Left kidney (tissue), 2 donors: ENCODE data around the gene PTK7. TPM values are rescaled to one million over a fixed set of nuclear protein-coding genes. Genes with fewer than 3 reads are reported as not detected.

Experiments
- DNase-seq: peaks from one replicate; pipeline ENCODE4 v3.0.0-alpha.2; 2013
- polyA plus RNA-seq: library from polyadenylated mRNA; unstranded; fragments of 120-200 nt; gene quantifications from one replicate; pipeline ENCODE4 v1.2.1, GENCODE V29; 2013; ENCODE audit not compliant: insufficient read length

The PTK7 gene
- polyA plus RNA-seq, 1 donor, result 213 TPM

DNA sequence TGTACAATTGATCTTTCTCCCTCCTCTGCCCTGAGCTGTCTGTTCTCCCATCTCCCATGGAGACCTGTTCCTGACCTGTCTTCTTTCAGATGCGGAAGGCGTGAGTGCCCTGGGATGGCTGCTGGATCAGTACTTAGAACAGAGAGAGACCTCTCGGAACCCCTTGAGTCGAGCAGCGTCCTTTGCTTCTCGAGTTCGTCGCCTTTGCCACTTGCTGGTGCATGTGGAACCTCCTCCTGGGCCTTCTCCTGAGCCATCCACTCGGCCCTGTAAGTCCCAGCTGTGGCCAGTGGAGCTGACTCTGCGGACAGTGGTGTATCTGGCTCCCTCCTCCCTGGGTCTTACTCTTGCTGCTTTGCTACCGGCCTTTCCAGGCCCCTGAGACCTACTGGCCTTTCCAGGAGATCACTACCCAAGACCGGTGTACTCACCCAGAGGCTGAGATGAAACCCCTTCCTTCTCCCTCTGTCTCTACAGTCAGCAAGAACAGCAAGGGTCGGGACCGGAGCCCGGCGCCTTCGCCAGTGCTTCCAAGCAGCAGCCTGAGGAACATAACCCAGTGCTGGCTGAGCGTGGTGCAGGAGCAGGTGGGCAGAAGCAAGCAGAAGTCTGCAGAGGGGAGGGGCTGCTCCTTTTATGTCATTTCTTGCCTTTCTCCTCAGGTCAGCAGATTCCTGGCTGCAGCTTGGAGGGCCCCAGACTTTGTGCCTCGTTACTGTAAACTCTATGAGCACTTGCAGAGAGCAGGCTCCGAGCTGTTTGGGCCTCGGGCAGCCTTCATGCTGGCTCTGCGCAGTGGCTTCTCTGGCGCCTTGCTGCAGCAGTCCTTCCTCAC is 128.4 kb downstream of the PTK7 start:
- no peak for DNase-seq

DNA sequence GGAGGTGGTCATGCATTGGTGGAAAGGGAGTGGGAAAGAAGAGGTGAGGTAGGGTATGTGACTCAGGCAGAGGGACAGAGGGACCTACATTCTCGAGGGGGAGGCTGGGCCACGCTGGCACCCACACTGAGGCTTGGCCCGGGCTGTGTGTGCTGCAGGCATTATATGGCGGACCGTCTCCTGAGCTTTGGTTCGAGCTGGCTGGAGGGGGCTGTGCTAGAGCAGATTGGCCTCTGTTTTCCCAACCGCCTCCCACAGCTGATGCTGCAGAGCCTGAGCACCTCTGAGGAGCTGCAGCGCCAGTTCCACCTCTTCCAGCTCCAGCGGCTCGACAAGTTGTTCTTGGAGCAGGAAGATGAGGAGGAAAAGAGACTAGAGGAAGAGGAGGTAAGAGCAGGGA is 129.7 kb downstream of the PTK7 start:
- DNase-seq, result no peak

DNA sequence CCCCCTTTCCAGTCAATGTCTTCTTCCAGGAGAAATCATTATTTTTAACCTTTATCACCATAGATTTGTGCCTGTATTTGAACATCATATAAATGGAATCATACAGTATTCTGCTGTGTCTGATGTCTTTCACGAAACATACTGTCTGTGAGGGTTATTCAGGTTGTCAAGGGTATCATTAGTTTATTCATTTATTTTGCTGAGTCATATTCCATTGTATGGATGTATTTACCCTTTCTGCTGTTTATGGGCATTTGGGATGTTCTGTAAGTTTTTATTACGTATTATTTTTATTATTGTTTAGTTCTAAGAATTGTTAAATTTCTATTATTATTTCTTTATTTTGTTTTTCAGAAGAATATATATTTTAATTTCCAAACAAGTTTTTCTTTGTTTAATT is 131.2 kb downstream of the PTK7 start:
- no peak for DNase-seq

Other genes with a start within 250 kb of the PTK7 start
- 138 TPM for gene RPL7L1, start 196.7 kb upstream of the PTK7 start, polyA plus RNA-seq
- gene PTCRA, start 160.3 kb upstream of the PTK7 start, polyA plus RNA-seq, result not detected
- 58.0 TPM for gene CNPY3, start 146.8 kb upstream of the PTK7 start, polyA plus RNA-seq
- gene GNMT, start 115.6 kb upstream of the PTK7 start, polyA plus RNA-seq, result 2.1 TPM
- 18.2 TPM for gene PEX6, start 97.1 kb upstream of the PTK7 start, polyA plus RNA-seq
- 72.5 TPM for gene PPP2R5D, start 91.7 kb upstream of the PTK7 start, polyA plus RNA-seq
- gene MEA1, start 62.4 kb upstream of the PTK7 start, polyA plus RNA-seq, result 76.7 TPM
- 85.4 TPM for gene KLHDC3, start 62.1 kb upstream of the PTK7 start, polyA plus RNA-seq
- 63.6 TPM for gene RRP36, start 54.7 kb upstream of the PTK7 start, polyA plus RNA-seq
- 49.7 TPM for gene CUL7, start 22.5 kb upstream of the PTK7 start, polyA plus RNA-seq
- 53.2 TPM for gene MRPL2, start 16.9 kb upstream of the PTK7 start, polyA plus RNA-seq
- 72.4 TPM for gene KLC4, start 16.7 kb upstream of the PTK7 start, polyA plus RNA-seq
- gene SRF, start 95.0 kb downstream of the PTK7 start, polyA plus RNA-seq, result 28.2 TPM
- 44.3 TPM for gene CUL9, start 105.9 kb downstream of the PTK7 start, polyA plus RNA-seq
- gene DNPH1, start 153.2 kb downstream of the PTK7 start, polyA plus RNA-seq, result 44.3 TPM
- 0.37 TPM for gene TTBK1, start 167.2 kb downstream of the PTK7 start, polyA plus RNA-seq
- gene SLC22A7, start 221.9 kb downstream of the PTK7 start, polyA plus RNA-seq, result 1.2 TPM
- gene CRIP3, start 232.5 kb downstream of the PTK7 start, polyA plus RNA-seq, result 7.3 TPM